NCI-H748 (cell line): ENCODE measurements around the gene KPNA3.
A peak's percentile ranks its signal among the peaks of the same experiment; 100 is the strongest.
"Not testable (repeated sequence)": the region's sequence is repeated elsewhere in the genome, so short reads cannot be mapped to it uniquely, and the experiment has no call there.

Source experiments
- DNase-seq: peaks from one replicate; lab custom pipeline; 2025; ENCODE audit not compliant: unreplicated experiment; lab: John Stamatoyannopoulos, UW

The KPNA3 gene, protein sequence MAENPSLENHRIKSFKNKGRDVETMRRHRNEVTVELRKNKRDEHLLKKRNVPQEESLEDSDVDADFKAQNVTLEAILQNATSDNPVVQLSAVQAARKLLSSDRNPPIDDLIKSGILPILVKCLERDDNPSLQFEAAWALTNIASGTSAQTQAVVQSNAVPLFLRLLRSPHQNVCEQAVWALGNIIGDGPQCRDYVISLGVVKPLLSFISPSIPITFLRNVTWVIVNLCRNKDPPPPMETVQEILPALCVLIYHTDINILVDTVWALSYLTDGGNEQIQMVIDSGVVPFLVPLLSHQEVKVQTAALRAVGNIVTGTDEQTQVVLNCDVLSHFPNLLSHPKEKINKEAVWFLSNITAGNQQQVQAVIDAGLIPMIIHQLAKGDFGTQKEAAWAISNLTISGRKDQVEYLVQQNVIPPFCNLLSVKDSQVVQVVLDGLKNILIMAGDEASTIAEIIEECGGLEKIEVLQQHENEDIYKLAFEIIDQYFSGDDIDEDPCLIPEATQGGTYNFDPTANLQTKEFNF

GRCh38 chr13:49792550-49793324, at the start of gene KPNA3:
Gene KPNA3, minus strand, starts transcription at chr13:49792682. Its CDS starts 176 bp downstream, at chr13:49792506.
- peak; percentile 98 for DNase-seq

DNA sequence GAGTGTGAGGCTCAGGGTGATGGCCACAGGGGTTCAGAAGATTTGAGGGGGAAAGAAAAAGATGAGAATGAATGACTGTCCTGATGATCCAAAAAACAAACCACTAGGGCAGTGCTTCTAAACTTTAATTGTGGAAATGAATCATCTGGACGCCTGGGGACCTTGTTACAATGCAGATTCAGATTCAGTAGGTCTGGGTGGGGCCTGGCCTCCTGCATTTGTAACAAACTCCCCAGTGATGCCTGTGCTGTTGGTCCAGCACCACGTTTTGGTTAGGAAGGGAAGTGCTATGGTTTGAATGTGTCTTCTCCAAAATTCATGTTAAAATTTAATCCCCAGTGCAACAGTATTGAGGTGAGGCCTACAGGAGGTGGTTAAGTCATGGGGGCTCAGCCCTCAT, 49.5 kb upstream of the KPNA3 start:
- DNase-seq = no peak

DNA sequence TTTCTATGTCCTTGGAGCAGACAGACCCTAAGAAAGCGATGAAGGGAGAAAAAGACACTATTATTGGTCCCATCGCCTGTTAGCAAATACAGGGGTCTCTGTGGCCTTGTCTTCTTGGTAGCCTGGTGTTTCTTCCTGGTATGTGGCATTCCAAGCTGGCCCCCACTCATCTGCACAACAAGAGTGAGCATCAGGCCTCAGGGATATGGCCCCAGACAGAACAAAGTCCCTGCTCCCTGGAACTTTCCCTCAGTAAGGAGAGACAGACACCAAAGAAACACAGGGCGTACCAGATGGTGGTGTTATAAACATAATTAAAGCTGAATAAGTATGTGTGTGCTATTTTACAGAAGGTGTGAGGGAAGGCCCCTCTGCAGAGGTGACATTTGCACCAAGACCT, 48.2 kb upstream of the KPNA3 start:
- DNase-seq = no peak

- no peak for DNase-seq
Measured at GRCh38 chr13:49840266-49840665, 47.8 kb upstream of the KPNA3 start.

- DNase-seq = no peak
Measured at GRCh38 chr13:49838989-49839388, 46.5 kb upstream of the KPNA3 start.

GRCh38 chr13:49836516-49836915, 44.0 kb upstream of the KPNA3 start:
- DNase-seq = peak; percentile 10

DNA sequence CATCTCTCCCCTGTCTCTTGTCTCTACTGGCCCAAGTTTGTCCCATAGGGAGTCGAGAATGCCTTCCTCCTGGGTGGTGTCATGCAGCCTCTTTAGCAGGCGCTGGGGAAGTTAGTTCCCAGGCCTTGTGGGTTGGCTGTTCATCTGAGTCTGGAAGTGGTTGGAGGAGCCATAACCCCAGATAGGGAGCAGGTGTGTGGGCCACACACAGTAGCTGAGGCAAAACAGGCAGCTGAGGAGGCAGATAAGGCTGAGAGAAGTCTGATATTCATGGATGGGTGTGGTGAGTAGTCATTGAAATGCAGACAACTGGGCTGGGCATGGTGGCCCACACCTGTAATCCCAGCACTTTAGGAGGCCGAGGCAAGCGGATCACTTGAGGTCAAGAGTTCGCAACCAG, 40.9 kb upstream of the KPNA3 start:
- no peak for DNase-seq

DNA sequence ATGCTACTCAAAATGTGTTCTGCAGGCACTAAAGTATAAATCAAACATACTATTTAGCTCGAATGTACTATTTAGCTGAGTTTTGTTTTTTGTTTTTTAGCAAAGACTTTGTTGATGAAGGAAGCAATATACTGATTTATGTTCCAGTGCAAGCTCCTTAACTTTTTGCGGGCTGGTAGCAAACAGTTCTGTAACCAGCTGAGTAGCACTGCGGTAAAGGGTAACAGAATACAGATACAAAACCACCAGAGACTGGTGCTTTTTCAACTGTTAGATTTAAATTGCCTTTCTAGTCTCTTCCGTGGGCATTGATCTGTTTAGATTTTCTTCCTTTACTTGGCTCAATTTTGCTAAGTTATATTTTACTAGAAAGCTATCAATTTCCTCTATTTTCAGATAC, 39.0 kb upstream of the KPNA3 start:
- no peak for DNase-seq

DNA sequence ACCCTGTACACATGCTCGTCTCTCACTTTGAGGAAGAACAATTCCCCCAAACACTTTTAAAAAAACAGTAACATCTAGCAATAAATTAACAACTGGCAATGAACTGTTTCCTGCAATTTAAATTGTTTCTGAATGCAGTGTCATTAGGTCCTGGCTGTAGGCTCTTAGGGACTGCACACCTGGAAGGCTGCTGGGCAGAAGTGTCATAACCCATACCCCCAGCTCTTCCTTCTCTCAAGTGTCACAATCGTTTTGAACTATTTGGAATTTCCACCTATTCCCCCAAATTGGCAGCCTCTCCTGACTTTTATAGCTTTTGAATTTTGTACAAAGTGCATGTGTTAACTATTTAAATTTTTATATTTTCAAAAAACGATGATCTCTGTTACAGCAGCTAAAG, 38.2 kb upstream of the KPNA3 start:
- no peak for DNase-seq

GRCh38 chr13:49829715-49830114, 37.2 kb upstream of the KPNA3 start:
- DNase-seq = no peak

- peak; percentile 4 for DNase-seq
Measured at GRCh38 chr13:49828453-49828852, 36.0 kb upstream of the KPNA3 start.

DNA sequence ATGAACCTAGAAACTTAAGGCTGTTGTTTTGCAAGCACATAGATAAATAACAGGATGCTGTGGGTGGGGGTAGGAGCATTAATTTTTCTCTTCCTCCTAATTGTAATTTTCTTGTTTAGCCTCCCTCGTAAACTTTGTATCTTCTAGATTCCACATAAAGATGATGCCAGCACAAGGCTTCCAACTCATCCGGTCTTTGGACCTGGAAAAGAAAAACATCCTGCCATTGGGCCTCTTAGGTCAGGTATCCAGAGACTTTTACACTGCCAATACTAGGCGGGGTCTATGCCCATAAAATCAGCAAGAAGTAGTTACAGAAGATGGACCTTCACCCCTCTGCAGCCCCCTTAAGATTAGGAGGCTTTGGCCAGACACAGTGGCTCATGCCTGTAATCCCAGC, 35.4 kb upstream of the KPNA3 start:
- DNase-seq = no peak

DNA sequence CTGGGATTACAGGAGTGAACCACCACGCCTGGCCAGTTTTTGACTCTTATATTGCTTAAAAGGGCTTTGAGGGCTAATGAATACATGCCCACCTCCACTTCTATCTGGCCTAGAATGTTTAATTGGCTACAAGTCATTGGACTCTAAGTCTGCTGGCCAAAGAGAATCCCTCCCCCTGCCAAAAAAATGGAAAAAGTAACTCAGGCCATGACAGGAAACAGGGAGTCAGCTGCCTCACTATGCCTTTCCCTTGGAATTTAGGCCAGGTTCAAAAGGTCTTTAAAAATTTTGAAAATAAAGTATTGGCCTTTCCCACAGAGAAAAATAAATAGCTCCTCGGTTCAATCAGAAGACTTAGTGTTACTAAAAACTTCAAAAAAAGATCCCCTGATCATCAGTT, 34.9 kb upstream of the KPNA3 start:
- no peak for DNase-seq

- DNase-seq = peak; percentile 28
Measured at GRCh38 chr13:49821216-49822009, 28.9 kb upstream of the KPNA3 start.

GRCh38 chr13:49820591-49821215, 28.2 kb upstream of the KPNA3 start:
- no peak for DNase-seq

- not testable (repeated sequence) for DNase-seq
Measured at GRCh38 chr13:49816047-49816446, 23.6 kb upstream of the KPNA3 start.

GRCh38 chr13:49814551-49815270, 22.2 kb upstream of the KPNA3 start:
- no peak for DNase-seq

DNA sequence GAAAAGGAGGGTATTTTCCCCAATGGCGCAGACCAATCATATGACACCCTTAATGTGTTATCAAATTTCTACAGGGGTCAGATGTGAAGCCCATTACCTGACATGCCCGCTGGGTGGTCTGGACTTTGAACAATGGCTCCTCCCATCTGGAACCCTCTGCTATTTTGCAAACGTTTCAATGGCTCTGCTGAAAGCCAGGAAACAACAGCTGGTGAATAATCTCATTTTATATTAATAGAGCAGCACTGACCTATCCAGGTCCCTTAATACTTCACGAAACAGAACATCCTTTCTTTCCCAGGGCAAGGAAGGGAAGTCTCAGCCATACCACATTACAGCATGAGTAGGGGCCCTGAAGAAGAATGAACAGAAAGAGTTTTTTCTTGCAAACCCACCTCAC, 20.3 kb upstream of the KPNA3 start:
- DNase-seq = peak; percentile 60

- no peak for DNase-seq
Measured at GRCh38 chr13:49811527-49811908, 19.0 kb upstream of the KPNA3 start.
